Calu3 (cell line): Measurements from ENCODE around the gene OSTF1. TPM values are rescaled to one million over a fixed set of nuclear protein-coding genes. Genes with fewer than 3 reads are reported as not detected.

ENCODE experiments used
- BruUV-seq: library from RNA; stranded (reverse); fragments of 400-500 nt; replicated peaks from 2 replicates; lab custom pipeline; 2021; lab: Mats Ljungman, UMichigan
- CTCF ChIA-PET: fragments of 300-600 bp; sonication (Branson Sonifier 250); formaldehyde crosslinking; loops from one replicate; lab custom pipeline; 2022; ENCODE audit warnings: antibody characterized with exemption; lab: Charles Lee
- DNase-seq: peaks from one replicate; pipeline ENCODE4 v3.0.0; 2022
- H3K27ac Mint-ChIP-seq: one replicate; pipeline ENCODE4 v1.8.0; 2022; ENCODE audit warnings: mixed read lengths; ENCODE audit not compliant: unreplicated experiment
- H3K27me3 Mint-ChIP-seq: one replicate; pipeline ENCODE4 v1.8.0; 2022; ENCODE audit warnings: mixed read lengths; ENCODE audit not compliant: unreplicated experiment
- H3K36me3 Mint-ChIP-seq: one replicate; pipeline ENCODE4 v1.8.0; 2022; ENCODE audit warnings: mild to moderate bottlenecking, moderate library complexity, mixed read lengths; ENCODE audit not compliant: insufficient read depth, unreplicated experiment
- H3K4me1 Mint-ChIP-seq: one replicate; pipeline ENCODE4 v1.8.0; 2022; ENCODE audit warnings: mild to moderate bottlenecking, low read depth, mixed read lengths; ENCODE audit not compliant: unreplicated experiment
- H3K4me3 Mint-ChIP-seq: one replicate; pipeline ENCODE4 v1.8.0; 2022; ENCODE audit warnings: mild to moderate bottlenecking, low read depth, moderate library complexity, mixed read lengths; ENCODE audit not compliant: unreplicated experiment
- H3K9me3 Mint-ChIP-seq: one replicate; pipeline ENCODE4 v1.8.0; 2022; ENCODE audit warnings: low read depth, mixed read lengths; ENCODE audit not compliant: unreplicated experiment
- intact Hi-C: fragments of 100-400 bp; cut with micrococcal nuclease; formaldehyde crosslinking; loops from one replicate; pipeline ENCODE4 v1.10.0; 2022; ENCODE audit not compliant: unreplicated experiment
- total RNA-seq: library from RNA; stranded (reverse); gene quantifications from 2 replicates; pipeline ENCODE4 v1.2.3, GENCODE V29; 2022
- TF ChIP-seq, protein P1 (sequence below): fragments of 200-600 bp; IDR thresholded peaks from one replicate; pipeline ENCODE4 v1.8.0; 2022; ENCODE audit warnings: antibody characterized with exemption; ENCODE audit not compliant: unreplicated experiment

The OSTF1 gene
- total RNA-seq, 1 experiment from 2014 or later = 29.7 TPM

DNA sequence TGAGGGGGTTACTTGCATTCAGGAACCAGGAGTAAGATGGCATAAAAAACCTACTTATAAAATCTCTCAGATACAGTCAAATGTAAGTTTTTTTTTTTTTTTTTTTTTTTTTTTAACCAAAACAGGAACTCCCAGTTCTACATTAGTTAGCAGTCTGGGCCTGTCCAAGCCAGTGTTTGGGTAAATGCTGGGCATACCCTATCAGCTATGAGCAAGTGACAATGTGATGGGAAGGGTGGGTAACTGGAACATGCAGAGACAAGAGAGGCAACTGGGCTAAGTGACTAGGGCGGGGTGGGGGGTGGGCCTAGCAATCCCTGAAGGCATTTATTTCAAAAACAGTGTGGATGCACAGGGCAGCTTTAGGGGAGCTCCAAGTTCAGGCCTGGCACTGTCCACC lies 2.7 kb upstream of the OSTF1 start:
- intact Hi-C loops = loop anchor here (10.0 kb wide), 1 partner anchor 99 kb away; no protein-coding TSS in a partner anchor
- no peaks in the 10 kb centered on the region for H3K27me3 Mint-ChIP-seq
- H3K4me3 Mint-ChIP-seq = no peak overlapping the region
- H3K9me3 Mint-ChIP-seq = no peaks in the 10 kb centered on the region
- TF ChIP-seq, protein P1, sequence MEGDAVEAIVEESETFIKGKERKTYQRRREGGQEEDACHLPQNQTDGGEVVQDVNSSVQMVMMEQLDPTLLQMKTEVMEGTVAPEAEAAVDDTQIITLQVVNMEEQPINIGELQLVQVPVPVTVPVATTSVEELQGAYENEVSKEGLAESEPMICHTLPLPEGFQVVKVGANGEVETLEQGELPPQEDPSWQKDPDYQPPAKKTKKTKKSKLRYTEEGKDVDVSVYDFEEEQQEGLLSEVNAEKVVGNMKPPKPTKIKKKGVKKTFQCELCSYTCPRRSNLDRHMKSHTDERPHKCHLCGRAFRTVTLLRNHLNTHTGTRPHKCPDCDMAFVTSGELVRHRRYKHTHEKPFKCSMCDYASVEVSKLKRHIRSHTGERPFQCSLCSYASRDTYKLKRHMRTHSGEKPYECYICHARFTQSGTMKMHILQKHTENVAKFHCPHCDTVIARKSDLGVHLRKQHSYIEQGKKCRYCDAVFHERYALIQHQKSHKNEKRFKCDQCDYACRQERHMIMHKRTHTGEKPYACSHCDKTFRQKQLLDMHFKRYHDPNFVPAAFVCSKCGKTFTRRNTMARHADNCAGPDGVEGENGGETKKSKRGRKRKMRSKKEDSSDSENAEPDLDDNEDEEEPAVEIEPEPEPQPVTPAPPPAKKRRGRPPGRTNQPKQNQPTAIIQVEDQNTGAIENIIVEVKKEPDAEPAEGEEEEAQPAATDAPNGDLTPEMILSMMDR = no peak
- CTCF ChIA-PET = interaction anchor here (0.7 kb wide), 1 partner anchor 80 kb away, joined by 3 read pairs; no protein-coding TSS in a partner anchor
- no peak for DNase-seq
- no TSS peak for BruUV-seq
- H3K4me1 Mint-ChIP-seq = peaks cover 17% of the 10 kb centered on the region
- peaks cover 31% of the 10 kb centered on the region for H3K36me3 Mint-ChIP-seq
- no peak overlapping the region for H3K27ac Mint-ChIP-seq

DNA sequence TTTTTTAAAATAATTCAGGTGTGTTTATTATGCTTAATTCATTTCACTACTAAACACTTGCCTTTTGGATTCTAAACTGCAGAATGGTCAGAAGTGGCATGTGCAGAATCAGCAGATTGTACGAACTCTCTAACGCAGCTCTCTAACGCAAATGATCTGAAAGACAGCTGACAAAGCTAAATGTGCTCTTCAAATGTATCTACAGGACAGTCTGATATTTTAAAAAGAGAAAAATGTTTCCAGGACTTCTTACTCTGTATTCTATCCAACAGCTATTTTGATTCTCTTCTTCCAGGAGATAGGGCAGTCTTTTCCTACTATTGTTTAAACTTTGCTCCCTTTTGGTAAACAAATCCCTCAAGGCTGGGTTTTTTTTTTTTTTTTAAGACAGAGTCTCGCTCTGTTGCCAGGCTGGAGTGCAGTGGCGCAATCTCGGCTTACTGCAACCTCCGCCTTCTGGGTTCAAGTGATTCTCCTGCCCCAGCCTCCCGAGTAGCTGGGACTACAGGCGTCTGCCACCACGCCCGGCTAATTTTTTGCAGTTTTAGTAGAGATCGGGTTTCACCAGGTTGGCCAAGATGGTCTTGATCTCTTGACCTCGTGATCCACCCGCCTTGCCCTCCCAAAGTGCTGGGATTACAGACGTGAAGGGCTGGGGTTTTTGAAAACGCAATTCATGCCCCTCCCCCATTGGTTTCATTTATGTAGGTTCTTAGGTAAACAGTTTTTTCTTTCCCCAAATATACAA lies 1.6 kb upstream of the OSTF1 start:
- H3K27ac Mint-ChIP-seq = peak overlapping the region; percentile 75
- intact Hi-C loops = loop anchor here (10.0 kb wide), 1 partner anchor 98 kb away; no protein-coding TSS in a partner anchor
- H3K36me3 Mint-ChIP-seq = peaks cover 31% of the 10 kb centered on the region
- no peaks in the 10 kb centered on the region for H3K9me3 Mint-ChIP-seq
- DNase-seq = no peak
- TF ChIP-seq, protein P1 = no peak
- no peaks in the 10 kb centered on the region for H3K27me3 Mint-ChIP-seq
- no TSS peak for BruUV-seq
- CTCF ChIA-PET = interaction anchor here (0.6 to 0.9 kb wide), 5 partner anchors 11 to 1457 kb away, joined by 3 to 7 read pairs (median 3); no protein-coding TSS in a partner anchor
- peak overlapping the region; percentile 98 for H3K4me3 Mint-ChIP-seq
- peaks cover 17% of the 10 kb centered on the region for H3K4me1 Mint-ChIP-seq

DNA sequence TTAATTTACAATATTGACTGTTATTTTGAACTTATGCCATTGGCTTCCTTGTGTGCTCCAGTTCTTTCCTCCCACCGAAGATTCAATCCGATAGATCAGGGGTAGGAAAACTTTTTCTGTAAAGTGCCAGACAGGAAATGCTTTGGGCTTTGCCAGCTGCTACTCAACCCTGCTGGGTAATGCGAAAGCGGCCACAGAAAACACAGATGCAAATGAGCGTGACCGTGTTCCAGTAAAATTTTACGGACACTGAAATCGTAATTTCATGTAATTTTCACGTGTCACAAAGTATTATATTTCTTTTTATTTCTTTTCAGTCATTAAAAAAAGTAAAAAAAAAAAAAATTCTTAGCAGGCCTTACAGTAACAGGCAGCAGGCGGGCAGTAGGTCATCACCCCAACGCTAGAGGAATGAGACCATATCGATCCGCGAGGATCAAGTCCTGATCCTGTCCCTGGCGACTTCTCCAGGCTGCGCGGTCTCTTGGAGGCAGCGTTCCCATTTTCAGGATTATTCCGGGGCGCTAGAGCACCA lies 958 bp upstream of the OSTF1 start:
- Mint-ChIP-seq H3K4me1 (peaks cover 17% of the 10 kb centered on the region), H3K27ac (peak overlapping the region; percentile 75), H3K36me3 (peaks cover 31% of the 10 kb centered on the region), H3K4me3 (peak overlapping the region; percentile 98), H3K9me3 (no peaks in the 10 kb centered on the region), H3K27me3 (no peaks in the 10 kb centered on the region)
- intact Hi-C loops = loop anchor here (10.0 kb wide), 1 partner anchor 97 kb away; no protein-coding TSS in a partner anchor
- peak; percentile 11 for DNase-seq
- CTCF ChIA-PET = interaction anchor here (0.7 to 1.4 kb wide), 3 partner anchors 12 to 204 kb away, joined by 3 to 6 read pairs (median 4); partner anchors contain the start of gene CARNMT1
- BruUV-seq = TSS peak; percentile 65
- TF ChIP-seq, protein P1 = no peak

DNA sequence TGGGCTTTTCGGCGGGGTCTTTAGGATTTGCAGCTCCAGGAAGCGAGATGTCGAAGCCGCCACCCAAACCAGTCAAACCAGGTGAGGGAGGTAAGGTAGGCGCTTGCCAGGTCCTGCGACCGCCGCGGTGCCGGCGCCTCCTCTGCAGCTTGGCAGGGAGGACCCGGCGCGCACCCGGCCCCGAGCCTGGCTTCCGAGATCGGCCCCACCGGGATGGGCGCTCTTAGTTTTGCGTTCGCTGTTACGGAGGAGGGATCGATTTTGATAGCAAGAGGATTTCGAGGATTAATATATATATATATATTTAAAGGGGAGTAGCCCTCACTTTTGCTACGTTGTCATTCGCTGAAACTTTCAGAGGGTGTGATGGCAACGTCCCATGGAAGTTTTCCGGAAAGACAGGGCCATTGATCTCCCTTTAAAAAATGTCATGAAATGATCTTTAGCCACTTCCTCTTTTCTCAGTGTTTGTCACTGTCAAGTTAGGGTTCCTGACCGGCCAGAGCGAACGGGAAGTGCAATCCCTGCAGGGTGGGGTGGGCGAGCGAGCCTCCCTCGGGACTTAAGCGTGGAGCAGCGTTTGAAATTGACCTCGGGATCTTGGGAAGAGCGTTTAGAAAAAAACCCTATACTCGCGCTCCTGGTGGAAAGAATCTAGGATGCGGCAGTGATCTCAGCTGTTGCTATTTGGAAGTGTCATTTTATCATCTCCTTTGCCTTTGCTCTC lies 495 bp downstream of the OSTF1 start:
- CTCF ChIA-PET = interaction anchor here (0.7 to 1.4 kb wide), 2 partner anchors 60 to 137 kb away, joined by 3 to 6 read pairs; partner anchors contain the start of genes C9orf40 and CARNMT1
- intact Hi-C loops = loop anchor here (10.0 kb wide), 1 partner anchor 96 kb away; no protein-coding TSS in a partner anchor
- TF ChIP-seq, protein P1 = no peak
- peak; percentile 70 for DNase-seq
- Mint-ChIP-seq H3K4me1 (peaks cover 4% of the 10 kb centered on the region), H3K9me3 (no peaks in the 10 kb centered on the region), H3K27me3 (no peaks in the 10 kb centered on the region), H3K4me3 (peak overlapping the region; percentile 98), H3K27ac (peak overlapping the region; percentile 76), H3K36me3 (peaks cover 31% of the 10 kb centered on the region)
- no TSS peak for BruUV-seq
